Measurements from ENCODE around the gene HOTAIR.

HOTAIR gene

GRCh38 chr12:53939141-53940108 is 35.3 kb downstream of the HOTAIR start:
- H3K4me3 ChIP-seq = peak overlapping the region; percentile 33 to 58 (median 40)
- peak overlapping the region in 19 of 21 experiments; percentile 47 to 89 (median 72) for H3K27ac ChIP-seq

DNA sequence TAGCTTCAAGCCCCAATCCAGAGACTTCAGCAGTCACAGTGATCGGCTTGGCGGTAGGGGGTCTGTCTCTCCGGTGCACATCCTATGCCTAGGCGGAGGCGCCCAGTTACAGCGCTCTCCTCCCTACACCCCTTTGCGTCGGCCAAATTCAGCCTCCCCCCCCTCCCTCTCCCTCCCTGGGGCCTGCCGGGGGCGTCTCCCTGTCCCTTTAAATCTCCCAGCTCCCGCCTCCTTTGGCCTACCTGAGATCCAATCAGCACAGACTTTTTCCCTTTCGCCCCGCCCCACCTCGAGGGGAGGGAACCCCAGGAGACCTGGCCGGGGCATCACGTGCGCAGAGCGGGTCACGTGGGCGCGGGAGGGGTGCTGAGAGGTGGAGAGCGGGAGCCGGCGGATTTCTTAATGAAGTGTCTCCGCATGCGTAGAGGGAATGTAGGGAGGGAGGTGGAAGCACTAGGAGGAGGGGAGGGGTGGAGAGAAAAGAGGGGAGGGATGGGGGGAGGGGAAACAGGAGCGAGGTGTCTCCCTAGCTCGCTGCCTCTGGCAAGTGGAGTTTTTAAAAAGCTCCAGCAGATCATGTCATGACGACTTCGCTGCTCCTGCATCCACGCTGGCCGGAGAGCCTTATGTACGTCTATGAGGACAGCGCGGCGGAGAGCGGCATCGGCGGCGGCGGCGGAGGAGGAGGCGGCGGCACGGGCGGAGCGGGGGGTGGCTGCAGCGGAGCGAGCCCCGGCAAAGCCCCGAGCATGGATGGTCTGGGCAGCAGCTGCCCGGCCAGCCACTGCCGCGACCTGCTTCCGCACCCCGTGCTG is 36.2 kb downstream of the HOTAIR start, which contains the start of gene HOXC13:
HOXC13 (plus strand) TSS at position 506 of the 815 bp plus-strand sequence; CDS start at position 582, 76 bp downstream.
- Histone ChIP-seq H3K27ac (peak within 1 kb of the TSS in 19 of 21 experiments; percentile 47 to 89 (median 72)), H3K4me3 (peak within 1 kb of the TSS; percentile 33 to 58 (median 40))

DNA sequence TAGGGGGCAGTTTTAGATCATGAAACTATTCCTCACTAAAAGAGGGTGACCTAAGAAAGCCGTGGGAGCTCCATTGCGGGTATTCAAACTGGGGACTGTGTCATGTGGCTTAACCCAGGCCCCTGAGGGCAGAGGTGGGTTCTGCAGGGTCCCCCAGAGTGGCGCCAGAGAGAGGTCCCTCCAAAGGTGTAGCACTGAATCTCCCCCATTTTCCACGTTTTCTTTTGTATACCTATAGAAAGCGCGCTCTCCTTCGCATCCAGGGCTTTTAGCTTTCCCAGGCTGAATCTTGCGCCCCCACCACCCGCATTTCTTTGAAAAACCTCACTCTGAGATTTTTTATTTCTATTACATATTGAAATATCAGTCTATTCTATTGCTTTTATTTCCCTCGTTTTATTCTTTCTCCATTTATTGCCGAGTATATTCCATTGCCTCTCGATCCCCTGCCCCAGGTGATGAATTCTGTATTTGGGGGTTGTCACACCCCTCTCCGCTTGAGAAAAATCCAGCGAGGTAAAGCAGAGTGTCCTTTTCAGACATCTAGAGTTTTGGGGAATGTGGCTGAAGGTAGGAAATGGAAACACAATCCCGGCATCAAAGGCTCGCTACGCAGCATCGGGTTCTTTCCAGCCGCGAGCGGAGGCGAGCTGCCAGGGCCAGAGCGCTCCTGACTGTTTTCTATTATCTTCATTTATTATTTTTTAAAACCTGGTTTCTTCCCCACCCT is 37.0 kb downstream of the HOTAIR start:
- Histone ChIP-seq H3K4me3 (peak overlapping the region; percentile 20 to 58 (median 39)), H3K27ac (no peak overlapping the region)

DNA sequence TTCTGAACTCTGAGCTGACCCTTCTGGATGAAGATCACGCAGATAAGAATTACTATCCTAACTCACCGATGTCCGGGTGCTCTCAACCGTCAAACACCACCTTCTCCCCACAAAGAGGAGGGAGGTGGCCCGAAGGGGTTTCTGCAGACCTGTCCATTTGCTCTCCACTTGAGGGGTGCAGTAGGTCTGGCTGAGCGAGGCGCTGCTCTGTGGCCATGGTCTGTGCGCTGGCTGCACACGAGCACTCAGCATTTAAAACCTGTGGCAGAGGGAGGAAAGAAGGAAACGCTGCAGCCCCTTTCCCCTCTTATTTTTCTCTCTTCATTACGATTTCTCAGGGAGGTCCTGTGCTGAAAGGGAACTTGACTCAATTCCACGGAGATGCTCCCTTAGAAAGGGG is 37.7 kb downstream of the HOTAIR start:
- Histone ChIP-seq H3K27ac (no peak overlapping the region), H3K4me3 (no peak overlapping the region)

- no peak overlapping the region for H3K27ac ChIP-seq
- no peak overlapping the region for H3K4me3 ChIP-seq
Measured at GRCh38 chr12:53935383-53936341, 39.1 kb downstream of the HOTAIR start.

GRCh38 chr12:53932915-53933314 is 41.8 kb downstream of the HOTAIR start:
- Histone ChIP-seq H3K4me3 (no peak overlapping the region), H3K27ac (no peak overlapping the region)

DNA sequence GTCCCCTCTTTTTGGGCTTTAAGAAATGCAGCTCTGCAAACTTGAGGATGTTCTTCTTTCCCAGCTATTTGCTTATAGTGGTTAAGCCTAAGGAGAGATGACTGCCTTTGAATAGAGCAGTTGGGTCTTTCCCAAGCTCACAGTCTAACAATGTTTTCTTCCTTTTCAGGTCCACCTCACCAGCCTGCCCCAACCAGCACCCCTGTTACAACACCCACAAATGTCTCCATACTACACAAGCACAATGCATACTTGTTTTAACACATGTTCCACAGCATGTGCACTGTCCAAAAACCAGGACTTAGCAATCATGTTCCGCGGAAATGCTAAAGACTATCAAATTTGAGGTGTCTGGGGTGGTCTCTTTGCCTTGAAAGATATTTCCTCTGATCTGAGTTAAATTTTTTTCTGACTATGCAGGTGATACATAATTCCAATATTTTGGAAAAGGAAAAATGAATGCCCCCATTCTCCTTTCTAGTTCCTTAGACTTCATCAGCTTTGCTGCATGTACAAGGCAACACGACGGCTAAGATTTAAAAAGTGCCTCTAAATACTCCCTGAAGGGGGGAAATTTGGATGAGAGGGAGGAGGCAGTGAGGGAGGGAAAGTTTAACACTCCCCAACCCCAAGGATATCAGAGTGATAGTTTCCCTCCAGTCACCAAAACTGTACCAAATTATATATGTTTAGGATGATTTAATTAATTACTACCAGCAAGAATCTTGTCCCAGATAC is 42.7 kb downstream of the HOTAIR start:
- H3K4me3 ChIP-seq = no peak overlapping the region

DNA sequence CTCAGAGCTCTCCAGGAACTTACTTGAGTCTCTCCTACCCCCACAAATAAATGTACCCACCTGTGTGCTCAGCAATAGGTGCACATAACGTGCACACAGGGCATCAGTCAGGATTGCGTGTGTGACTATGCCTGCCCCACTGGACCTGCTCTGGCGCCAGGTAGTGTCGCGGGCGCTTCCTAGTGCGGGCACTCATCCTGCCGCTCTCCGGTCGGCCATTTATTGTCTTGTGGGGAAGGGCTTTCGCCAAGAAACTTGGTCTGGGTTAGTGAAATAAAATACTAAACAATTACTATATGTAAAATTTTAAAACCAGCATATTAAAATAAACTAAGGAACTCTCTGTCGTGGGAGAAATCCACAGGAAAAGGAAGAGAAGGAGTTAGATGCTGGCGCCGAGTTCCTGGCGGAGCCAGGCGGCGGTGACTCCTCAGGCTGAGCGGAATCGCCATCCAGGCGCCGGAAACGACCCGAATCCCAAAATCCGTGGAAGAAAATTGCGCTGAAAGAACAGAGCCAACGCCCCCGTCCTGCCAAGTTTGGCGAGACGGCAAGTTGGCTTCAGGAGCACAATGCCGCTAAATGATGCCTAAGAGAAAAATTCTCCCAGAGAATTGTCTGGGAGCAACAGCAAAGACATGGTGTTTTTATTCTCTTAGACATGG is 44.0 kb downstream of the HOTAIR start:
- H3K4me3 ChIP-seq = no peak overlapping the region
- H3K27ac ChIP-seq = no peak overlapping the region

More for the DNA sequence above, 42.7 kb downstream of the HOTAIR start:
- H3K27ac ChIP-seq = no peak overlapping the region

DNA sequence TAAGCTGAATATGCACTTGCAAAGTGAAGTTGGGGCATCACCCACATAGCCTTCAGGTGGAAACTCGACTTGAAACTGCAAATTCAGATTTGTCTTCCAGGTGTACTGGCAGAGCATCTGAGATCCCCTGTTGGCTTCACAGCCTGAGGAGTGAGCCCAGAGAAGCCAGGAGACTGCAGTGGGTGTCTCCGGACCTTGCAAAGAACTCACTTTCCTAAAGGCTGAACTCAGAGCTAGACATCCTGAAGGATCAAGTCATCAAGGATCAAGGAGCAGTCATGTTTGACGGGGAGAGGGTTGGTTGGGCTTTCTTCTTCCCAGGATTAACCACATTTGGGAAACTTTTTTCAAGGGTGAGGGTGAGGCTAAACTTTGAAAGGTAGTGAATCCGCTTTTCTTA is 45.2 kb downstream of the HOTAIR start:
- Histone ChIP-seq H3K4me3 (no peak overlapping the region), H3K27ac (no peak overlapping the region)

- no peak overlapping the region for H3K4me3 ChIP-seq
- H3K27ac ChIP-seq = no peak overlapping the region
Measured at GRCh38 chr12:53928054-53928835, 46.5 kb downstream of the HOTAIR start.

- Histone ChIP-seq H3K27ac (no peak overlapping the region), H3K4me3 (no peak overlapping the region)
Measured at GRCh38 chr12:53927220-53928029, 47.3 kb downstream of the HOTAIR start.

- H3K4me3 ChIP-seq = no peak overlapping the region
- no peak overlapping the region for H3K27ac ChIP-seq
Measured at GRCh38 chr12:53924521-53925405, 50.0 kb downstream of the HOTAIR start.

GRCh38 chr12:53916788-53917655 is 57.7 kb downstream of the HOTAIR start:
- Histone ChIP-seq H3K27ac (no peak overlapping the region), H3K4me3 (no peak overlapping the region)
